Adrenal gland (tissue), 19 donors: Measurements from ENCODE around the gene HCRTR2. TPM values are rescaled to one million over a fixed set of nuclear protein-coding genes. Genes with fewer than 3 reads are reported as not detected.

ENCODE experiments used
- DNase-seq, 7 donors: peaks; one replicate each; pipeline ENCODE4 v3.0.0-alpha.2; 2019 to 2020
- H3K27ac ChIP-seq, 5 donors: fragments of 200-600 bp; sonication (generic) in 4 of 5; 1 replicate in 3 of 5; 2 replicates in 2 of 5; pipeline versions ENCODE4 v1.5.1 to v1.8.0; 2016 to 2020; ENCODE audit warnings: mild to moderate bottlenecking in 1 of 5
- H3K27me3 ChIP-seq: fragments of 200-600 bp; 2 replicates; pipeline ENCODE4 v1.8.0; 2021
- H3K36me3 ChIP-seq, 2 donors: fragments of 200-600 bp; replicated peaks in 1 of 2; 1 replicate in 1 of 2; 2 replicates in 1 of 2; pipeline versions ENCODE4 v1.5.1 to v1.8.0; 2018 to 2022
- H3K4me1 ChIP-seq, 2 donors: fragments of 200-600 bp; replicated peaks in 1 of 2; 1 replicate in 1 of 2; 2 replicates in 1 of 2; pipeline versions ENCODE4 v1.5.1 to v1.8.0; 2018 to 2021
- H3K4me3 ChIP-seq, 4 donors: fragments of 200-600 bp; sonication (generic) in 3 of 4; one replicate each; pipeline ENCODE4 v1.5.1; 2016 to 2018
- H3K9me3 ChIP-seq, 3 donors: fragments of 200-600 bp; sonication (generic) in 1 of 3; replicated peaks in 1 of 3; 1 replicate in 2 of 3; 2 replicates in 1 of 3; pipeline versions ENCODE4 v1.5.1 to v1.8.0; 2016 to 2021
- CTCF ChIP-seq, 6 experiments: fragments of 450-650 bp in 4 of 6; fragments of 200-600 bp in 2 of 6; sonication (generic) in 1 of 6; IDR thresholded peaks; 1 replicate in 5 of 6; 2 replicates in 1 of 6; pipeline versions ENCODE4 v1.5.1 to v1.8.0; 2016 to 2021; ENCODE audit warnings: antibody characterized with exemption in 6 of 6, mild to moderate bottlenecking in 2 of 6, moderate library complexity in 1 of 6
- POLR2A ChIP-seq, 2 donors: fragments of 450-650 bp; IDR thresholded peaks; one replicate each; pipeline ENCODE4 v1.6.1; 2017; ENCODE audit warnings: antibody characterized with exemption in 2 of 2, mild to moderate bottlenecking in 2 of 2, moderate library complexity in 1 of 2
- WGBS, 4 donors: extraction: QIAGEN DNeasy Blood & Tissue Kit in 2 of 4; methylation state at CpG; one replicate each; pipeline versions ENCODE4 v1.1.5 to v1.1.7; 2013 to 2017; 5-methylcytosine and 5-hydroxymethylcytosine counted together
- intact Hi-C, 2 donors: fragments of 100-400 bp; cut with DNase I; formaldehyde crosslinking; loops; one replicate each; pipeline versions ENCODE4 v1.14.1 to v1.15.0; 2022 to 2023
- long read RNA-seq, 10 donors: library from polyadenylated mRNA in 3 of 10; unstranded in 2 of 10; stranded (forward) in 1 of 10; transcript quantifications; one replicate each; pipeline ENCODE4 v2.0.0 and lab custom pipeline, GENCODE V29; 2021 to 2026
- polyA plus RNA-seq, 3 donors: library from polyadenylated mRNA; stranded (reverse); fragments of 200-250 nt in 2 of 3; fragments of 350-450 nt in 1 of 3; fragmentation: Illumina TruSeq in 1 of 3; extraction: RNeasy Lipid Tissue Mini Kit (QIAGEN cat#74804) in 1 of 3; gene quantifications; one replicate each; pipeline ENCODE4 v1.2.3, GENCODE V29; 2013 to 2014
- total RNA-seq, 9 donors: library from RNA; depleted of rRNA in 4 of 9; stranded (reverse); fragments of >200 nt in 4 of 9; fragments of 120-200 nt in 1 of 9; fragmentation: NEBNext Ultra II Directional in 1 of 9; extraction: Animal tissue kit (Norgen Biotek cat#: 25700) in 1 of 9; gene quantifications; one replicate each; pipeline versions ENCODE4 v1.1.0 to v1.2.4, GENCODE V29; 2013 to 2023
- donor health status: healthy with polysubstance abuse.
- donor health status: Bipolar disorder and iron deficiency.
- donor health status: DM: yes; HTN: yes; CAD: no.
- donor health status: DM: no; HTN: no; CAD: no.
- donor health status: DM: no; HTN: no; CAD: no.
- donor health status: DM: yes; HTN: yes; CAD: no.

HCRTR2 gene
- 1 to 10 TPM in 1 of 9 donors, under 1 TPM in 1, not detected in 7; 0.41 to 4.8 TPM for total RNA-seq
- under 1 TPM in 1 of 3 donors, not detected in 2; 0.03 TPM for polyA plus RNA-seq
- long read RNA-seq, donor 1 = 0 reads
- long read RNA-seq, donor 2 = 0 reads
- long read RNA-seq, donor 3 = 0 reads
- long read RNA-seq, donor 4 = 0 reads
- long read RNA-seq, donor 5 = 0 reads
- long read RNA-seq, donor 6 = 0 reads
- long read RNA-seq, donor 7 = 0 reads
- long read RNA-seq, donor 8, partial matches to known transcripts = 0 of 1 reads
- long read RNA-seq, donor 8, other reads (novel, unspliced or antisense) = 0 of 1 reads
- long read RNA-seq, donor 9 = 0 reads
- long read RNA-seq, donor 10, partial matches to known transcripts = 0 of 1 reads
- long read RNA-seq, donor 10, other reads (novel, unspliced or antisense) = 0 of 1 reads

DNA sequence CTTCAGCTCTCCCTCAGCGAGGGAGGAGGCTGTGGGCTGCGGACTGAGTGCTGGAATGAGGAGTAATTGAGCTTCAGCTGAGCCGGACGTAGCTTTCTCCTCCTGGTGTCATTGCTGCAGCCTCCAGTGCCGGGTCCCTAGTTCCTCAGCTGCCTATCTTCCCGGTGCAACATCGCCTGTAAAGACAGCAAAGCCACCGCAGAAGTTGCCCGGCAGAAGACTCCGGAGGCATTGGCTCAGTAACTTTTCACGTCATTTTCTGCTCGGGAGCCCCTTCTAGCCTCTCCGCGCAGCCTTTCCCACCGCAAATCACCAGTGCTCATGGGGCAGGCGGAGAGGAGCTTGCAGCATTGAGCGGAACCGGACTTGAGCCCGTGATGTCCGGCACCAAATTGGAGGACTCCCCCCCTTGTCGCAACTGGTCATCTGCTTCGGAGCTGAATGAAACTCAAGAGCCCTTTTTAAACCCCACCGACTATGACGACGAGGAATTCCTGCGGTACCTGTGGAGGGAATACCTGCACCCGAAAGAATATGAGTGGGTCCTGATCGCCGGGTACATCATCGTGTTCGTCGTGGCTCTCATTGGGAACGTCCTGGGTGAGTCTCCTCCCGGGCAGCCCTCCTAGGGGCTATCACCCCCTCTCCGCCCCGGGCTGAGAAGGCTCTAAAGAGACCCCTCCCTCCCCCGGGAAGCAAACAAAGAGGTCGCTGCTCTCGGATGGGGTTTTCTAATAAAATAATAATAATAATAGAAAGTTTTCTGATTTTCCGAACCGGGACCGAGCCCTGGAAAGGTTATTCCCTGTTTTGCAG lies at the start of gene HCRTR2:
TSS of gene HCRTR2 (plus strand) at position 305 of the 816 bp plus-strand sequence. CDS start at position 378, 73 bp downstream.
- intact Hi-C loops = no loop called here
- DNase-seq = no peak
- Histone ChIP-seq H3K9me3 (no peaks in the 10 kb centered on the region), H3K4me1 (peaks cover 0 to 6% of the 10 kb centered on the region in 2 donors), H3K27ac (no peak within 1 kb of the TSS), H3K27me3 (peaks cover 4% of the 10 kb centered on the region), H3K36me3 (no peaks in the 10 kb centered on the region), H3K4me3 (no peak within 1 kb of the TSS)
- no peak for TF ChIP-seq CTCF (IDR thresholded peaks at IDR 0.05)
- no peak for TF ChIP-seq POLR2A (IDR thresholded peaks at IDR 0.05)
- 1 to 4% (median 2%) methylated on average over 31 to 42 of the region's 42 CpGs for WGBS, 4 donors

DNA sequence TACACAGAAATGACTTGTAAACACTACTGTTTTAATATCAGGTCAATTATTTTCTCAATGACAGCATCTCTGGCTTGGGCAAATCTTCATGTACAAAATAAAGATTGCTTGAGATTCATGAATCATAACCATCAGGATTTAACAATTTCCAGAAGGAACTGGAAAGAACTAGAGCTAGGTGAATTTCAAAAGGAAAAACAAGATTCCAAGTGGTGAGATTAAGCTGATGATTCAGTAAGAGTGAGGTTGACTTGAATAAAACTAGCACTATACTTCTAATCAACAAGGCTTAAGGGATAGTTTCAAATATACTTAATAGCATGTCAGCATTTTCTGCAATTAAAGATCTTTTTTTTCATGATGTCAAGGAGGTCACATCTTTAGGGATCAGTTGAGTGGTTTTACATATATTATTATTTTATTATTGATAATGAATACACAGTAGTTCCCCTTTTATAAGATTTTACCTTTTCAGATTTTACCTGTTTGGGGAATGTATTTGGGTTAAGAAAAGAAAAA lies 43.5 kb upstream of the HCRTR2 start:
- Histone ChIP-seq H3K4me3 (no peak overlapping the region), H3K4me1 (no peaks in the 10 kb centered on the region), H3K36me3 (no peaks in the 10 kb centered on the region), H3K27ac (no peak overlapping the region), H3K27me3 (no peaks in the 10 kb centered on the region), H3K9me3 (no peaks in the 10 kb centered on the region)
- intact Hi-C loops = no loop called here
- no peak for DNase-seq
- TF ChIP-seq CTCF (IDR thresholded peaks at IDR 0.05) (no peak), POLR2A (IDR thresholded peaks at IDR 0.05) (no peak)

DNA sequence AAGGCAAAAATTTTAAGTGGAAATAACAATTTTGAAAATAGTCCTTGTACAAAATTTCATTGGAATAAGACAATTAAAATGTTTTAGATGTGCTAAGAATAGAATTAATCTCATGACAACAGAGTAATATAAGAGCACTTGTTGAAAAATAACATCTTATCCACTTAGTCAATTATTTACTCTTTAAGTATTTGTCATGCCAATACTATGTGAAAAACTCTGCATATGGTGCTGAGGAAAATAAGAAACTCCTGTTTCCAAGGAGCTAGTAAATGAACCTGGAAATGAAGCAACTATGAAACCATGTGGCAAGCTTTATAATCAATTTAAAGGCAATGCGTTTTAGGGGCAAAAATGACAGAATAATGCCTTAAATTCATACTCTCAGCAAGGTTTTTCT lies 42.7 kb upstream of the HCRTR2 start:
- 56 to 70% (median 67%) methylated on average over 1 of the region's 1 CpG for WGBS, 4 donors
- intact Hi-C loops = no loop called here
- no peak for DNase-seq
- Histone ChIP-seq H3K36me3 (no peaks in the 10 kb centered on the region), H3K4me3 (no peak overlapping the region), H3K27me3 (no peaks in the 10 kb centered on the region), H3K27ac (no peak overlapping the region), H3K9me3 (no peaks in the 10 kb centered on the region), H3K4me1 (no peaks in the 10 kb centered on the region)
- TF ChIP-seq CTCF (IDR thresholded peaks at IDR 0.05) (no peak), POLR2A (IDR thresholded peaks at IDR 0.05) (no peak)

GRCh38 chr6:55136916-55137315 lies 37.4 kb upstream of the HCRTR2 start:
- DNase-seq = no peak
- Histone ChIP-seq H3K36me3 (no peaks in the 10 kb centered on the region), H3K27ac (no peak overlapping the region), H3K4me3 (no peak overlapping the region), H3K4me1 (no peaks in the 10 kb centered on the region), H3K9me3 (no peaks in the 10 kb centered on the region), H3K27me3 (no peaks in the 10 kb centered on the region)
- no peak for TF ChIP-seq CTCF (IDR thresholded peaks at IDR 0.05)
- no peak for TF ChIP-seq POLR2A (IDR thresholded peaks at IDR 0.05)
- intact Hi-C loops = no loop called here
